HCT116 (cell line): ENCODE results near the gene TUNAR. TPM values are rescaled to one million over a fixed set of nuclear protein-coding genes. Genes with fewer than 3 reads are reported as not detected.

Experiments used
- ATAC-seq: fragments of 200-7000 bp; cut with Tn5 transposase; 2 replicates; pipeline ENCODE4 v1.9.1; 2020; ENCODE audit warnings: mild to moderate bottlenecking, moderate library complexity
- BruUV-seq: library from RNA; stranded (reverse); fragments of 400-500 nt; replicated peaks from 2 replicates; lab custom pipeline; 2021; lab: Mats Ljungman, UMichigan
- CTCF ChIA-PET: fragments of 300-600 bp; sonication (Branson Sonifier 250); formaldehyde crosslinking; loops from one replicate; lab custom pipeline; 2021; ENCODE audit warnings: antibody characterized with exemption; lab: Charles Lee
- POLR2A ChIA-PET: fragments of 300-600, 350-600 bp; sonication (Branson Sonifier 250); formaldehyde crosslinking; loops from one replicate; lab custom pipeline; 2021; ENCODE audit warnings: antibody characterized with exemption; lab: Charles Lee
- RAD21 ChIA-PET, 2 experiments: fragments of 300-600 bp; sonication (Branson Sonifier 250); formaldehyde crosslinking; loops; one replicate each; lab custom pipeline; 2023; ENCODE audit warnings: low total read pairs in 2 of 2; ENCODE audit not compliant: uncharacterized antibody in 2 of 2, unreplicated experiment in 2 of 2, low non-redundant PET in 1 of 2; lab: Charles Lee
- DNase-seq: peaks from one replicate; pipeline ENCODE4 v3.0.0-alpha.2; 2010; ENCODE audit warnings: low read depth, low spot score
- H2AFZ ChIP-seq: fragments of 200-600 bp; shearing (Covaris generic), sonication (generic); 2 replicates; pipeline ENCODE4 v1.6.1; 2017; ENCODE audit warnings: low read depth, mixed run types, mixed read lengths, antibody characterized with exemption, low read length; ENCODE audit not compliant: poor library complexity, severe bottlenecking
- H3K27ac ChIP-seq: 2 replicates; pipeline ENCODE4 v1.5.1; 2012; ENCODE audit warnings: low read depth, low read length
- H3K27me3 ChIP-seq: fragments of 200-600 bp; sonication (generic); 2 replicates; pipeline ENCODE4 v1.6.1; 2016; ENCODE audit warnings: mixed run types, low read length, mixed read lengths; ENCODE audit not compliant: insufficient read depth
- H3K36me3 ChIP-seq, 2 experiments: fragments of 200-500 bp in 1 of 2; fragments of 200-600 bp in 1 of 2; sonication (Bioruptor generic) in 1 of 2; sonication (generic) in 1 of 2; 2 replicates each; pipeline versions ENCODE4 v1.5.1 to v1.6.1; 2014 to 2016; ENCODE audit warnings: low read length in 2 of 2, inconsistent platforms in 1 of 2, mixed read lengths in 1 of 2, mixed run types in 1 of 2; ENCODE audit not compliant: insufficient read depth in 2 of 2, control insufficient read depth in 1 of 2
- H3K4me1 ChIP-seq, 2 experiments: fragments of 200-600 bp in 1 of 2; sonication (generic) in 1 of 2; 2 replicates each; pipeline versions ENCODE4 v1.5.1 to v1.6.1; 2012 to 2017; ENCODE audit warnings: low read length in 2 of 2, inconsistent platforms in 1 of 2, mild to moderate bottlenecking in 1 of 2, mixed read lengths in 1 of 2, mixed run types in 1 of 2, moderate library complexity in 1 of 2; ENCODE audit not compliant: insufficient read depth in 2 of 2, control insufficient read depth in 1 of 2
- H3K4me2 ChIP-seq: fragments of 200-600 bp; sonication (generic); 2 replicates; pipeline ENCODE4 v1.6.1; 2017; ENCODE audit warnings: mixed run types, low read length, mixed read lengths
- H3K4me3 ChIP-seq, 2 experiments: fragments of 200-600 bp in 1 of 2; sonication (generic) in 1 of 2; replicated peaks in 1 of 2; 2 replicates each; pipeline ENCODE4 v1.5.1; 2011 to 2016; ENCODE audit warnings: low read length in 2 of 2, control low read depth in 1 of 2, low read depth in 1 of 2, mild to moderate bottlenecking in 1 of 2, mixed read lengths in 1 of 2, mixed run types in 1 of 2
- H3K79me2 ChIP-seq: fragments of 200-600 bp; sonication (generic); 2 replicates; pipeline ENCODE4 v1.6.1; 2017; ENCODE audit warnings: mild to moderate bottlenecking, mixed run types, low read length, moderate library complexity, mixed read lengths; ENCODE audit not compliant: insufficient read depth
- H3K9ac ChIP-seq: fragments of 200-600 bp; sonication (generic); 2 replicates; pipeline ENCODE4 v1.6.1; 2016; ENCODE audit warnings: low read length, mixed read lengths
- H3K9me2 ChIP-seq: fragments of 200-600 bp; sonication (generic), shearing (Covaris generic); 2 replicates; pipeline ENCODE4 v1.6.1; 2017; ENCODE audit warnings: mixed run types, mild to moderate bottlenecking, moderate library complexity; ENCODE audit not compliant: insufficient read depth
- H3K9me3 ChIP-seq, 2 experiments: fragments of 200-500 bp in 1 of 2; fragments of 200-600 bp in 1 of 2; sonication (Bioruptor generic) in 1 of 2; sonication (generic) in 1 of 2; 2 replicates each; pipeline ENCODE4 v1.6.1; 2014 to 2017; ENCODE audit warnings: low read length in 2 of 2, mixed read lengths in 2 of 2, inconsistent platforms in 1 of 2, low read depth in 1 of 2, mild to moderate bottlenecking in 1 of 2, mixed run types in 1 of 2, moderate library complexity in 1 of 2; ENCODE audit not compliant: control insufficient read depth in 1 of 2, insufficient read depth in 1 of 2
- H4K20me1 ChIP-seq: fragments of 200-600 bp; sonication (generic), shearing (Covaris generic); 2 replicates; pipeline ENCODE4 v1.6.1; 2017; ENCODE audit warnings: mixed run types, mild to moderate bottlenecking, moderate library complexity; ENCODE audit not compliant: insufficient read depth
- CBX3 ChIP-seq: IDR thresholded peaks from 2 replicates; pipeline ENCODE4 v1.6.1; 2012; ENCODE audit warnings: low read depth
- CEBPB ChIP-seq: IDR thresholded peaks from 2 replicates; pipeline ENCODE4 v1.6.1; 2012; ENCODE audit warnings: low read depth
- EZH2 ChIP-seq: fragments of 200-600 bp; sonication (generic); IDR thresholded peaks from 2 replicates; pipeline ENCODE4 v1.6.1; 2017; ENCODE audit warnings: antibody characterized with exemption, mixed run types
- EZH2phosphoT487 ChIP-seq: fragments of 200-600 bp; IDR thresholded peaks from 2 replicates; pipeline ENCODE4 v1.6.1; 2018; ENCODE audit warnings: antibody characterized with exemption, borderline replicate concordance
- RAD21 ChIP-seq: IDR thresholded peaks from 2 replicates; pipeline ENCODE4 v1.6.1; 2012; ENCODE audit warnings: low read depth, mild to moderate bottlenecking
- SIN3A ChIP-seq: IDR thresholded peaks from 2 replicates; pipeline ENCODE4 v1.6.1; 2012; ENCODE audit warnings: low read depth
- SP1 ChIP-seq: IDR thresholded peaks from 2 replicates; pipeline ENCODE4 v1.6.1; 2012; ENCODE audit warnings: low read depth
- SRF ChIP-seq: IDR thresholded peaks from 2 replicates; pipeline ENCODE4 v1.6.1; 2012; ENCODE audit warnings: low read depth
- TCF7L2 ChIP-seq: IDR thresholded peaks from 2 replicates; pipeline ENCODE4 v1.7.0; 2011; ENCODE audit warnings: borderline replicate concordance, inconsistent platforms; ENCODE audit not compliant: insufficient read depth, insufficient read length; ENCODE audit errors: extremely low read depth
- intact Hi-C: fragments of 100-400 bp; cut with micrococcal nuclease; formaldehyde crosslinking; loops from 2 replicates; pipeline ENCODE4 v1.10.0; 2022
- total RNA-seq: library from RNA; stranded (reverse); gene quantifications from one replicate; pipeline ENCODE4 v1.2.1, GENCODE V29; 2021; ENCODE audit not compliant: unreplicated experiment
- TF ChIP-seq, protein P1 (sequence below), 3 experiments: fragments of 200-600 bp in 1 of 3; sonication (generic) in 1 of 3; IDR thresholded peaks in 2 of 3; conservative IDR thresholded peaks in 1 of 3; 2 replicates each; pipeline ENCODE4 v1.5.1; 2012 to 2017; ENCODE audit warnings: low read depth in 2 of 3, low read length in 2 of 3, antibody characterized with exemption in 1 of 3, borderline replicate concordance in 1 of 3, control low read depth in 1 of 3, mild to moderate bottlenecking in 1 of 3, mixed read lengths in 1 of 3, mixed run types in 1 of 3, moderate library complexity in 1 of 3; ENCODE audit not compliant: insufficient read depth in 1 of 3
- TF ChIP-seq, protein P2 (sequence below): IDR thresholded peaks from 2 replicates; pipeline ENCODE4 v1.6.1; 2012

Gene TUNAR
- total RNA-seq, 1 experiment from 2014 or later = not detected

DNA sequence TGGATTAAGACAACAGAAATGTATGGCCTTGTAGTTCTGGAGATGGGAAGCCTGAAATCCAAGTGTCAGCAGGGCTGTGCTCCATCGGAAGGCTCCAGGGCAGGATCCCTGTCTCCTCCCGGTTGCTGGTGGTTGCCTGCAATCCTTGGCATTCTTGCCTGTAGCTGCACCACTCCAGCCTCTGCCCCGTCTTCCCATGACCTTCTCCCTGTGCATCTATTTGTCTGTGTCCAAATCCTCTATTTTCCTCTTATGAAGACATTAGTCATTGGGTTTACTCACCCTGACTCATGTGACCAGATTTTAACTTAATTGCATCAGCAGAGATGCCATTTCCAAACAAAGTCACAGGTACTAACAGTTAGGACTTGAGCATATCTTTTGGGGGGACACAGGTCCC lies 15.1 kb downstream of the TUNAR start (continued):
- TF ChIP-seq SP1 = peak; percentile 44
- no peak for TF ChIP-seq RAD21

DNA sequence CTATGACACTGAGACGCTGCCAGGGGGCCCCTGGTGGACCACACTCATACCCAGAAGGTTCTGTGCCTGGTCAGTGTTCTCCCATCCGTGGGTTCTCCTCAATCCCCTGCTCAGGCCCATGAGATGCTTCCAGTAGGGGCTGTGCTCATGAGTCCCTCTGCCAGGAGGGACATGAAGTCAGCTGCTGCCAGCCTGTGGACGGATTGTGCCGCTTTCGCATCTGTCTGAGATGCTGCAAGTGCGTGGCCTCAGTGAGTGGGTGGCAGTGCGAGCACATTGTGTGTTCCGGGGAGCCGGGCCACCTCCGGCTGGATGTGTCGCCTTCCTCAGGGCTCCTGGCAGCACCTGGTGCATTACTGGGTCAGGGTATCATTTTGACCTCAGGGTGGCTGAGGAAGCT lies 15.5 kb downstream of the TUNAR start:
- RAD21 ChIA-PET = no interaction called here
- no peaks in the 10 kb centered on the region for H3K36me3 ChIP-seq
- H4K20me1 ChIP-seq = no peaks in the 10 kb centered on the region
- ATAC-seq (no peak), DNase-seq (no peak)
- 0 out of 4 replicates have a peak, but pooled peaks cover 0 to 7% of the 10 kb centered on the region in 2 experiments for H3K4me1 ChIP-seq
- BruUV-seq = no TSS peak
- intact Hi-C loops = no loop called here
- TF ChIP-seq CBX3 (no peak), RAD21 (no peak), SRF (no peak), SP1 (no peak), SIN3A (no peak), EZH2 (no peak), EZH2phosphoT487 (no peak), TCF7L2 (no peak), CEBPB (no peak)
- TF ChIP-seq, protein P1, sequence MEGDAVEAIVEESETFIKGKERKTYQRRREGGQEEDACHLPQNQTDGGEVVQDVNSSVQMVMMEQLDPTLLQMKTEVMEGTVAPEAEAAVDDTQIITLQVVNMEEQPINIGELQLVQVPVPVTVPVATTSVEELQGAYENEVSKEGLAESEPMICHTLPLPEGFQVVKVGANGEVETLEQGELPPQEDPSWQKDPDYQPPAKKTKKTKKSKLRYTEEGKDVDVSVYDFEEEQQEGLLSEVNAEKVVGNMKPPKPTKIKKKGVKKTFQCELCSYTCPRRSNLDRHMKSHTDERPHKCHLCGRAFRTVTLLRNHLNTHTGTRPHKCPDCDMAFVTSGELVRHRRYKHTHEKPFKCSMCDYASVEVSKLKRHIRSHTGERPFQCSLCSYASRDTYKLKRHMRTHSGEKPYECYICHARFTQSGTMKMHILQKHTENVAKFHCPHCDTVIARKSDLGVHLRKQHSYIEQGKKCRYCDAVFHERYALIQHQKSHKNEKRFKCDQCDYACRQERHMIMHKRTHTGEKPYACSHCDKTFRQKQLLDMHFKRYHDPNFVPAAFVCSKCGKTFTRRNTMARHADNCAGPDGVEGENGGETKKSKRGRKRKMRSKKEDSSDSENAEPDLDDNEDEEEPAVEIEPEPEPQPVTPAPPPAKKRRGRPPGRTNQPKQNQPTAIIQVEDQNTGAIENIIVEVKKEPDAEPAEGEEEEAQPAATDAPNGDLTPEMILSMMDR (IDR thresholded peaks at IDR 0.05 in 2 of 3, conservative IDR thresholded peaks at IDR 0.05 in 1 of 3; ENCODE audit: borderline replicate concordance in 1 of 3, insufficient read depth in 1 of 3, low read depth in 2 of 3, low read length in 2 of 3) = no peak
- TF ChIP-seq, protein P2, sequence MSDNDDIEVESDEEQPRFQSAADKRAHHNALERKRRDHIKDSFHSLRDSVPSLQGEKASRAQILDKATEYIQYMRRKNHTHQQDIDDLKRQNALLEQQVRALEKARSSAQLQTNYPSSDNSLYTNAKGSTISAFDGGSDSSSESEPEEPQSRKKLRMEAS = no peak
- no peak overlapping the region for H3K27ac ChIP-seq
- H3K79me2 ChIP-seq = no peaks in the 10 kb centered on the region
- H3K9me3 ChIP-seq = no peaks in the 10 kb centered on the region
- peaks cover 71% of the 10 kb centered on the region for H3K27me3 ChIP-seq
- H2AFZ ChIP-seq = no peak overlapping the region
- no peaks in the 10 kb centered on the region for H3K9me2 ChIP-seq
- POLR2A ChIA-PET = interaction anchor here (1.5 kb wide), 1 partner anchor 9 kb away, joined by 3 read pairs; no protein-coding TSS in a partner anchor
- H3K4me3 ChIP-seq = no peak overlapping the region
- H3K4me2 ChIP-seq = no peak overlapping the region
- CTCF ChIA-PET = interaction anchor here (1.4 kb wide), 1 partner anchor 331 kb away, joined by 3 read pairs; no protein-coding TSS in a partner anchor
- H3K9ac ChIP-seq = no peak overlapping the region
